Activated CD8-positive, alpha-beta memory T cell treated with anti-CD3 and anti-CD28 coated beads, Interleukin-2, amount 50 U/mL, for 1 hour (primary cell): ENCODE data around the gene CLCF1.
A peak's percentile ranks its signal among the peaks of the same experiment; 100 is the strongest.

Experiments
- DNase-seq: peaks from one replicate; pipeline ENCODE4 v3.0.0-alpha.2; 2020; ENCODE audit errors: extremely low read depth

Gene CLCF1

GRCh38 chr11:67395555-67396258 lies 22.3 kb upstream of the CLCF1 start:
- no peak for DNase-seq

- no peak for DNase-seq
Observed at GRCh38 chr11:67393990-67394389, 20.6 kb upstream of the CLCF1 start.

GRCh38 chr11:67393437-67393836 lies 20.0 kb upstream of the CLCF1 start:
- no peak for DNase-seq

- DNase-seq: no peak
Observed at GRCh38 chr11:67392183-67392715, 18.9 kb upstream of the CLCF1 start.

- peak; percentile 67 for DNase-seq
Observed at GRCh38 chr11:67391304-67392182, 18.1 kb upstream of the CLCF1 start, which contains the start of gene RAD9A. TSS of gene RAD9A (plus strand) at chr11:67391986. CDS start at chr11:67392045, 59 bp downstream.

- DNase-seq: no peak
Observed at GRCh38 chr11:67390947-67391303, 17.5 kb upstream of the CLCF1 start.

- no peak for DNase-seq
Observed at GRCh38 chr11:67389477-67389876, 16.1 kb upstream of the CLCF1 start.

- DNase-seq: no peak
Observed at GRCh38 chr11:67387518-67387917, 14.1 kb upstream of the CLCF1 start.

GRCh38 chr11:67387069-67387468 lies 13.7 kb upstream of the CLCF1 start:
- DNase-seq: no peak

- no peak for DNase-seq
Observed at GRCh38 chr11:67384851-67385366, 11.5 kb upstream of the CLCF1 start.

- DNase-seq: peak; percentile 65
Observed at GRCh38 chr11:67382276-67383136, 9.1 kb upstream of the CLCF1 start.

GRCh38 chr11:67381244-67381972 lies 8.0 kb upstream of the CLCF1 start:
- no peak for DNase-seq

- DNase-seq: no peak
Observed at GRCh38 chr11:67379061-67380058, 6.0 kb upstream of the CLCF1 start.

GRCh38 chr11:67378544-67378943 lies 5.1 kb upstream of the CLCF1 start:
- no peak for DNase-seq

- DNase-seq: no peak
Observed at GRCh38 chr11:67376873-67377808, 3.7 kb upstream of the CLCF1 start.

GRCh38 chr11:67376063-67376820 lies 2.8 kb upstream of the CLCF1 start:
- no peak for DNase-seq

- DNase-seq: no peak
Observed at GRCh38 chr11:67375320-67376055, 2.1 kb upstream of the CLCF1 start.
